ENCODE data around the gene ATF6. TPM values are rescaled to one million over a fixed set of nuclear protein-coding genes. Genes with fewer than 3 reads are reported as not detected.

The ATF6 gene
- total and polyA plus RNA-seq, 9 of the 15 experiments (the other 6 are each of a cell fraction or from before 2014, with no cell fraction given) = 11.7 to 32.4 (median 20.4) TPM

DNA sequence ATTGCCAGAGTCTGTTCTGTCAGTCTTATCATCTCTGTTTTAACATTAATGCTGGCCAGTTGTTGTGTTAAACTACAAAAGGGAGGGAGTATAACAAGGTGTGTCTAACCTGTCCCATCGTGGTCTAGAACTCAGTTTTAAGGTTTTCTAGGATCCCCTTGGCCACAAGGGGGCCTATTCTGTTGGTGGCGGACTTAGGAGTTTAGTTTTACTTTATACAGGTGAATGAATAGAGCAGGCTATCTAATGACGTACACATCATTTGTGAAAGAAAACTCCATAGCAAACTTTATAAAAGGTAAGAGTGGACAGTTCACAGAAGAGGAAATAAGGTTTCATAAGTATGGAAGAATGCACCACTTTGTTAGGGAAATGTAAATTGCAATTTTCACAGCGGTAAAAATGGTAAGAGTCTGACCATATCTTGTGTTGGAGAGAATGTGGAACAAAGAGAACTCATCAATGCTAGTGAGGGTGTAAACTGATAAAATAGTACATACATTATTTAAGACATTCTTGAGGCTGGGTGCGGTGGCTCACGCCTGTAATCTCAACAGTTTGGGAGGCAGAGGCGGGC is 2.5 kb upstream of the ATF6 start (continued):
- TF ChIP-seq, protein P1, sequence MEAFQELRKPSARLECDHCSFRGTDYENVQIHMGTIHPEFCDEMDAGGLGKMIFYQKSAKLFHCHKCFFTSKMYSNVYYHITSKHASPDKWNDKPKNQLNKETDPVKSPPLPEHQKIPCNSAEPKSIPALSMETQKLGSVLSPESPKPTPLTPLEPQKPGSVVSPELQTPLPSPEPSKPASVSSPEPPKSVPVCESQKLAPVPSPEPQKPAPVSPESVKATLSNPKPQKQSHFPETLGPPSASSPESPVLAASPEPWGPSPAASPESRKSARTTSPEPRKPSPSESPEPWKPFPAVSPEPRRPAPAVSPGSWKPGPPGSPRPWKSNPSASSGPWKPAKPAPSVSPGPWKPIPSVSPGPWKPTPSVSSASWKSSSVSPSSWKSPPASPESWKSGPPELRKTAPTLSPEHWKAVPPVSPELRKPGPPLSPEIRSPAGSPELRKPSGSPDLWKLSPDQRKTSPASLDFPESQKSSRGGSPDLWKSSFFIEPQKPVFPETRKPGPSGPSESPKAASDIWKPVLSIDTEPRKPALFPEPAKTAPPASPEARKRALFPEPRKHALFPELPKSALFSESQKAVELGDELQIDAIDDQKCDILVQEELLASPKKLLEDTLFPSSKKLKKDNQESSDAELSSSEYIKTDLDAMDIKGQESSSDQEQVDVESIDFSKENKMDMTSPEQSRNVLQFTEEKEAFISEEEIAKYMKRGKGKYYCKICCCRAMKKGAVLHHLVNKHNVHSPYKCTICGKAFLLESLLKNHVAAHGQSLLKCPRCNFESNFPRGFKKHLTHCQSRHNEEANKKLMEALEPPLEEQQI (IDR thresholded peaks at IDR 0.05) = peak; percentile 53; the same call in 1 of the 2 replicates
- TF ChIP-seq PREB (CRISPR knock-in tag; IDR thresholded peaks at IDR 0.05) (no peak), NFIX (CRISPR knock-in tag; IDR thresholded peaks at IDR 0.05; ENCODE audit: low read depth) (no peak), NKRF (IDR thresholded peaks at IDR 0.05; ENCODE audit: borderline replicate concordance) (no peak), ZBTB2 (IDR thresholded peaks at IDR 0.05) (no peak), CTCF (IDR thresholded peaks at IDR 0.05 in 2 of 3, conservative IDR thresholded peaks at IDR 0.05 in 1 of 3; ENCODE audit: insufficient read depth in 2 of 3, low read depth in 1 of 3, low read length in 3 of 3) (peak; percentile 57 to 72 (median 58))
- TF ChIP-seq, protein P2, sequence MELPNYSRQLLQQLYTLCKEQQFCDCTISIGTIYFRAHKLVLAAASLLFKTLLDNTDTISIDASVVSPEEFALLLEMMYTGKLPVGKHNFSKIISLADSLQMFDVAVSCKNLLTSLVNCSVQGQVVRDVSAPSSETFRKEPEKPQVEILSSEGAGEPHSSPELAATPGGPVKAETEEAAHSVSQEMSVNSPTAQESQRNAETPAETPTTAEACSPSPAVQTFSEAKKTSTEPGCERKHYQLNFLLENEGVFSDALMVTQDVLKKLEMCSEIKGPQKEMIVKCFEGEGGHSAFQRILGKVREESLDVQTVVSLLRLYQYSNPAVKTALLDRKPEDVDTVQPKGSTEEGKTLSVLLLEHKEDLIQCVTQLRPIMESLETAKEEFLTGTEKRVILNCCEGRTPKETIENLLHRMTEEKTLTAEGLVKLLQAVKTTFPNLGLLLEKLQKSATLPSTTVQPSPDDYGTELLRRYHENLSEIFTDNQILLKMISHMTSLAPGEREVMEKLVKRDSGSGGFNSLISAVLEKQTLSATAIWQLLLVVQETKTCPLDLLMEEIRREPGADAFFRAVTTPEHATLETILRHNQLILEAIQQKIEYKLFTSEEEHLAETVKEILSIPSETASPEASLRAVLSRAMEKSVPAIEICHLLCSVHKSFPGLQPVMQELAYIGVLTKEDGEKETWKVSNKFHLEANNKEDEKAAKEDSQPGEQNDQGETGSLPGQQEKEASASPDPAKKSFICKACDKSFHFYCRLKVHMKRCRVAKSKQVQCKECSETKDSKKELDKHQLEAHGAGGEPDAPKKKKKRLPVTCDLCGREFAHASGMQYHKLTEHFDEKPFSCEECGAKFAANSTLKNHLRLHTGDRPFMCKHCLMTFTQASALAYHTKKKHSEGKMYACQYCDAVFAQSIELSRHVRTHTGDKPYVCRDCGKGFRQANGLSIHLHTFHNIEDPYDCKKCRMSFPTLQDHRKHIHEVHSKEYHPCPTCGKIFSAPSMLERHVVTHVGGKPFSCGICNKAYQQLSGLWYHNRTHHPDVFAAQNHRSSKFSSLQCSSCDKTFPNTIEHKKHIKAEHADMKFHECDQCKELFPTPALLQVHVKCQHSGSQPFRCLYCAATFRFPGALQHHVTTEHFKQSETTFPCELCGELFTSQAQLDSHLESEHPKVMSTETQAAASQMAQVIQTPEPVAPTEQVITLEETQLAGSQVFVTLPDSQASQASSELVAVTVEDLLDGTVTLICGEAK (IDR thresholded peaks at IDR 0.05) = peak; percentile 26; the same call in 1 of the 2 replicates
- TF ChIP-seq, protein P2 (CRISPR knock-in tag; IDR thresholded peaks at IDR 0.05) = no peak
